ENCODE results near the gene SLC35F3. TPM values are rescaled to one million over a fixed set of nuclear protein-coding genes. Genes with fewer than 3 reads are reported as not detected.

Gene SLC35F3
- total and polyA plus RNA-seq, 9 of the 15 experiments (the other 6 are each of a cell fraction or from before 2014, with no cell fraction given): 0.04 to 0.07 (median 0.04) TPM; not detected in 6

DNA sequence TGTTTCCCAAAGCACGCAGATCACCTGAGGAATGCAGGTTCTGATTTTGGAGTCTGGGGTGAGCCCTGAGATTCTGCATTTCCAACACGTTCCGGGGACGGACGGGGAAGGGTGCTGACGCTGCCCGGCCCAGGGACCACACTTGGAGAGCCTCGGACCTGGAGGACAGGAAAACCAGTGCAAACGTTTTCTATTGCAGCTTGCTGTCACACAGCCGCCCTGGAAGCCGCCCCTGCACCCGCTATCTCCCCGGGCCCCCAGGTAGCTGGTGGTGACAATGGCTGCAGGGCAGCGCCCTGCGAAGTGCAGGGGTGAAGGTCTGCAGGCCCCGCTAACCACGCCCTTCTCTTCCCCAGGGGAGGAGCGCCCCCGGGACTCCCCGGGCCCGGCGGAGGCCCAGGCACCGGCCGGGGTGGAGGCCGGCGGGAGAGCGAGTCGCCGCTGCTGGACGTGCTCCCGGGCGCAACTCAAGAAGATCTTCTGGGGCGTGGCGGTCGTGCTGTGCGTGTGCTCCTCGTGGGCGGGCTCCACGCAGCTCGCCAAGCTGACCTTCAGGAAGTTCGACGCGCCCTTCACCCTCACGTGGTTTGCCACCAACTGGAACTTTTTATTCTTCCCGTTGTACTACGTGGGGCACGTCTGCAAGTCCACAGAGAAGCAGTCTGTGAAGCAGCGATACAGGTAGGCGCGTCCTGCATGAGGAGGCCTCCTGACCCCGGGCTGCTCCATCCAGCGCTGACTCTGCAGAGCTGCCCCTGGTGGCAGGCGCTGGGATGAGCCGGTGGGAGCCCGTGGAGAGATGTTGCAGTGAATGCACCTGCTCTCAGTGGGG is 326.8 kb downstream of the SLC35F3 start (continued):
- TF ChIP-seq MCM7 (IDR thresholded peaks at IDR 0.05) (no peak), ZBTB12 (CRISPR knock-in tag; IDR thresholded peaks at IDR 0.05) (no peak), PHB2 (IDR thresholded peaks at IDR 0.05; ENCODE audit: low read depth) (no peak), CREBBP (IDR thresholded peaks at IDR 0.05; ENCODE audit: low read depth, low read length) (no peak), SOX6 (IDR thresholded peaks at IDR 0.05) (no peak), ESRRA (IDR thresholded peaks at IDR 0.05; ENCODE audit: borderline replicate concordance, low read depth) (peak; percentile 64), ZBTB7A (IDR thresholded peaks at IDR 0.05; ENCODE audit: borderline replicate concordance, control insufficient read depth, low read depth, low read length) (no peak), POLR3G (IDR thresholded peaks at IDR 0.05; ENCODE audit: extremely low read depth, insufficient read length, insufficient replicate concordance) (no peak), DNMT1 (IDR thresholded peaks at IDR 0.05) (no peak)
- TF ChIP-seq, protein P1, sequence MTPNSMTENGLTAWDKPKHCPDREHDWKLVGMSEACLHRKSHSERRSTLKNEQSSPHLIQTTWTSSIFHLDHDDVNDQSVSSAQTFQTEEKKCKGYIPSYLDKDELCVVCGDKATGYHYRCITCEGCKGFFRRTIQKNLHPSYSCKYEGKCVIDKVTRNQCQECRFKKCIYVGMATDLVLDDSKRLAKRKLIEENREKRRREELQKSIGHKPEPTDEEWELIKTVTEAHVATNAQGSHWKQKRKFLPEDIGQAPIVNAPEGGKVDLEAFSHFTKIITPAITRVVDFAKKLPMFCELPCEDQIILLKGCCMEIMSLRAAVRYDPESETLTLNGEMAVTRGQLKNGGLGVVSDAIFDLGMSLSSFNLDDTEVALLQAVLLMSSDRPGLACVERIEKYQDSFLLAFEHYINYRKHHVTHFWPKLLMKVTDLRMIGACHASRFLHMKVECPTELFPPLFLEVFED (CRISPR knock-in tag; conservative IDR thresholded peaks at IDR 0.05): no peak
- TF ChIP-seq, protein P2, sequence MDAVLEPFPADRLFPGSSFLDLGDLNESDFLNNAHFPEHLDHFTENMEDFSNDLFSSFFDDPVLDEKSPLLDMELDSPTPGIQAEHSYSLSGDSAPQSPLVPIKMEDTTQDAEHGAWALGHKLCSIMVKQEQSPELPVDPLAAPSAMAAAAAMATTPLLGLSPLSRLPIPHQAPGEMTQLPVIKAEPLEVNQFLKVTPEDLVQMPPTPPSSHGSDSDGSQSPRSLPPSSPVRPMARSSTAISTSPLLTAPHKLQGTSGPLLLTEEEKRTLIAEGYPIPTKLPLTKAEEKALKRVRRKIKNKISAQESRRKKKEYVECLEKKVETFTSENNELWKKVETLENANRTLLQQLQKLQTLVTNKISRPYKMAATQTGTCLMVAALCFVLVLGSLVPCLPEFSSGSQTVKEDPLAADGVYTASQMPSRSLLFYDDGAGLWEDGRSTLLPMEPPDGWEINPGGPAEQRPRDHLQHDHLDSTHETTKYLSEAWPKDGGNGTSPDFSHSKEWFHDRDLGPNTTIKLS (IDR thresholded peaks at IDR 0.05; ENCODE audit: borderline replicate concordance, low read depth): no peak

Data from K562 (cell line).